OCI-LY7 (cell line): ENCODE results near the gene RAB10. TPM values are rescaled to one million over a fixed set of nuclear protein-coding genes. Genes with fewer than 3 reads are reported as not detected.
"Not testable (repeated sequence)": the region's sequence is repeated elsewhere in the genome, so short reads cannot be mapped to it uniquely, and the experiment has no call there.

Experiments
- BruUV-seq: library from RNA; stranded (reverse); fragments of 400-500 nt; replicated peaks from 2 replicates; lab custom pipeline; 2021; lab: Mats Ljungman, UMichigan
- CTCF ChIA-PET: fragments of 300-600 bp; sonication (Branson Sonifier 250); formaldehyde crosslinking; loops from one replicate; lab custom pipeline; 2022; ENCODE audit warnings: antibody characterized with exemption; ENCODE audit not compliant: unreplicated experiment; lab: Charles Lee
- POLR2A ChIA-PET: fragments of 300-600 bp; sonication (Branson Sonifier 250); formaldehyde crosslinking; loops from one replicate; lab custom pipeline; 2022; ENCODE audit warnings: antibody characterized with exemption; lab: Charles Lee
- DNase-seq: peaks from one replicate; pipeline ENCODE4 v3.0.0-alpha.2; 2015; ENCODE audit warnings: low spot score
- H2AFZ ChIP-seq: fragments of 200-600 bp; sonication (generic), shearing (Covaris generic); 2 replicates; pipeline ENCODE4 v1.6.1; 2014; ENCODE audit warnings: mild to moderate bottlenecking, antibody characterized with exemption, low read length, moderate library complexity
- H3K27ac ChIP-seq: fragments of 200-600 bp; sonication (generic); 2 replicates; pipeline ENCODE4 v1.5.1; 2014; ENCODE audit warnings: mixed run types, low read depth, mild to moderate bottlenecking, moderate library complexity, low read length, inconsistent platforms; ENCODE audit not compliant: poor library complexity, severe bottlenecking
- H3K36me3 ChIP-seq: fragments of 200-600 bp; sonication (generic); 2 replicates; pipeline ENCODE4 v1.6.1; 2014; ENCODE audit warnings: mild to moderate bottlenecking, antibody characterized with exemption, low read length, moderate library complexity, mixed read lengths; ENCODE audit not compliant: insufficient read depth
- H3K4me1 ChIP-seq: fragments of 200-600 bp; sonication (generic); 2 replicates; pipeline ENCODE4 v1.5.1; 2014; ENCODE audit warnings: mild to moderate bottlenecking, low read length; ENCODE audit not compliant: insufficient read depth, poor library complexity, severe bottlenecking
- H3K4me2 ChIP-seq: fragments of 200-600 bp; sonication (generic); 2 replicates; pipeline ENCODE4 v1.6.1; 2014; ENCODE audit warnings: mild to moderate bottlenecking, low read length
- H3K4me3 ChIP-seq: fragments of 200-600 bp; sonication (generic); 2 replicates; pipeline ENCODE4 v1.5.1; 2014; ENCODE audit warnings: mild to moderate bottlenecking, low read depth, low read length; ENCODE audit not compliant: poor library complexity, severe bottlenecking
- H3K79me2 ChIP-seq: fragments of 200-600 bp; sonication (generic); 2 replicates; pipeline ENCODE4 v1.6.1; 2016; ENCODE audit warnings: low read depth, mild to moderate bottlenecking, low read length, moderate library complexity, mixed read lengths; ENCODE audit not compliant: insufficient read depth
- H3K9me2 ChIP-seq: fragments of 200-600 bp; sonication (generic); 2 replicates; pipeline ENCODE4 v1.6.1; 2016; ENCODE audit warnings: mild to moderate bottlenecking, low read length, mixed read lengths; ENCODE audit not compliant: insufficient read depth
- H3K9me3 ChIP-seq: fragments of 200-600 bp; sonication (generic); 2 replicates; pipeline ENCODE4 v1.6.1; 2014; ENCODE audit warnings: mild to moderate bottlenecking, mixed run types, low read length, mixed read lengths
- H4K20me1 ChIP-seq: fragments of 200-600 bp; sonication (generic); 2 replicates; pipeline ENCODE4 v1.6.1; 2014; ENCODE audit warnings: mild to moderate bottlenecking, antibody characterized with exemption, low read length, moderate library complexity, mixed read lengths; ENCODE audit not compliant: insufficient read depth
- CTCF ChIP-seq: fragments of 200-600 bp; sonication (generic); conservative IDR thresholded peaks from 2 replicates; pipeline ENCODE4 v1.5.1; 2014; ENCODE audit warnings: mild to moderate bottlenecking, antibody characterized with exemption, low read length, moderate library complexity, mixed read lengths
- EZH2phosphoT487 ChIP-seq: fragments of 200-600 bp; sonication (generic); IDR thresholded peaks from 2 replicates; pipeline ENCODE4 v1.6.1; 2018; ENCODE audit warnings: low read depth, borderline replicate concordance, mild to moderate bottlenecking, mixed run types, antibody characterized with exemption, low read length, moderate library complexity, mixed read lengths
- intact Hi-C: fragments of 100-400 bp; cut with micrococcal nuclease; formaldehyde crosslinking; loops from one replicate; pipeline ENCODE4 v1.10.0; 2022; ENCODE audit not compliant: unreplicated experiment
- total RNA-seq, 2 experiments: library from RNA; depleted of rRNA in 1 of 2; stranded (reverse); fragments of >200 nt in 1 of 2; shearing (Covaris generic) in 1 of 2; gene quantifications; 2 replicates each; pipeline ENCODE4 v1.2.3, GENCODE V29; 2014 to 2022

Gene RAB10
- total RNA-seq, 2 experiments from 2014 or later = 58.3 to 96.7 TPM

GRCh38 chr2:26025509-26025908 is 8.4 kb upstream of the RAB10 start:
- H2AFZ ChIP-seq = no peak overlapping the region
- intact Hi-C loops = no loop called here
- no peak for DNase-seq
- H3K36me3 ChIP-seq = no peaks in the 10 kb centered on the region
- no peaks in the 10 kb centered on the region for H3K9me2 ChIP-seq
- H3K4me1 ChIP-seq = no peaks in the 10 kb centered on the region
- no peaks in the 10 kb centered on the region for H3K79me2 ChIP-seq
- H3K4me2 ChIP-seq = no peak overlapping the region
- POLR2A ChIA-PET = interaction anchor here (0.9 kb wide), 1 partner anchor 8 kb away, joined by 3 read pairs; the partner anchor contains the start of gene RAB10
- H3K27ac ChIP-seq = no peak overlapping the region
- no peaks in the 10 kb centered on the region for H4K20me1 ChIP-seq
- CTCF ChIA-PET = no interaction called here
- BruUV-seq = no TSS peak
- TF ChIP-seq EZH2phosphoT487 = no peak
- TF ChIP-seq CTCF = no peak
- H3K9me3 ChIP-seq = peaks cover 4% of the 10 kb centered on the region; the same call in 1 of the 2 replicates
- no peak overlapping the region for H3K4me3 ChIP-seq

GRCh38 chr2:26028083-26028482 is 5.8 kb upstream of the RAB10 start:
- DNase-seq, H3K36me3 ChIP-seq, H3K4me3 ChIP-seq, H3K79me2 ChIP-seq, H3K9me3 ChIP-seq, H2AFZ ChIP-seq, H3K9me2 ChIP-seq, intact Hi-C loops, CTCF ChIA-PET, H4K20me1 ChIP-seq, POLR2A ChIA-PET, BruUV-seq, H3K4me2 ChIP-seq, H3K27ac ChIP-seq: not testable (repeated sequence)
- peaks cover 14% of the 10 kb centered on the region for H3K4me1 ChIP-seq

GRCh38 chr2:26032586-26033269 is 1.2 kb upstream of the RAB10 start:
- POLR2A ChIA-PET = interaction anchor here (0.6 to 1.6 kb wide), 4 partner anchors 154 to 1268 kb away, joined by 4 to 6 read pairs (median 6); partner anchors contain the start of genes ADGRF3, ASXL2 and SELENOI
- peaks cover 21% of the 10 kb centered on the region for H4K20me1 ChIP-seq
- H2AFZ ChIP-seq = peak overlapping the region; percentile 88
- BruUV-seq, H3K9me2 ChIP-seq, H3K9me3 ChIP-seq: not testable (repeated sequence)
- peak; percentile 18 for DNase-seq
- H3K4me2 ChIP-seq = peak overlapping the region; percentile 100
- CTCF ChIA-PET = interaction anchor here (1.0 kb wide), 1 partner anchor 15 kb away, joined by 3 read pairs; no protein-coding TSS in a partner anchor
- peak overlapping the region; percentile 95 for H3K4me3 ChIP-seq
- H3K36me3 ChIP-seq = peaks cover 21% of the 10 kb centered on the region
- peak overlapping the region; percentile 85 for H3K27ac ChIP-seq
- peaks cover 27% of the 10 kb centered on the region for H3K4me1 ChIP-seq
- peaks cover 43% of the 10 kb centered on the region for H3K79me2 ChIP-seq
- intact Hi-C loops = loop anchor here (5.0 to 10.0 kb wide), 3 partner anchors 315 to 1862 kb away; partner anchors contain the start of genes ADGRF3, BABAM2, DTNB and RBKS
